Measurements from ENCODE around the gene TMEM128.
"Not testable (repeated sequence)": the region's sequence is repeated elsewhere in the genome, so short reads cannot be mapped to it uniquely, and the experiment has no call there.

TMEM128 gene

GRCh38 chr4:4248029-4248884 is at the start of gene TMEM128:
Gene TMEM128 (minus strand): TSS chr4:4248223. CDS start chr4:4248202, 21 bp downstream.
- peak; percentile 95 for DNase-seq

GRCh38 chr4:4296283-4296846 is 48.3 kb upstream of the TMEM128 start:
- DNase-seq, result no peak

- DNase-seq, result no peak
These were observed 45.3 kb upstream of the TMEM128 start for GRCh38 chr4:4293279-4293678.

GRCh38 chr4:4289941-4290850 is 42.2 kb upstream of the TMEM128 start, which contains the start of the genes LYAR and ZBTB49:
Gene LYAR (minus strand): TSS chr4:4290154. CDS start chr4:4283742, 6,412 bp downstream.
Gene ZBTB49 (plus strand): TSS chr4:4290251. CDS start chr4:4299946, 9,695 bp downstream.
- DNase-seq, result peak; percentile 97

GRCh38 chr4:4289597-4289940 is 41.5 kb upstream of the TMEM128 start:
- DNase-seq, result no peak

- DNase-seq, result no peak
These were observed 41.0 kb upstream of the TMEM128 start for GRCh38 chr4:4289055-4289454.

GRCh38 chr4:4288098-4288497 is 40.1 kb upstream of the TMEM128 start:
- no peak for DNase-seq

GRCh38 chr4:4284827-4285618 is 37.0 kb upstream of the TMEM128 start:
- DNase-seq, result no peak

- no peak for DNase-seq
These were observed 33.8 kb upstream of the TMEM128 start for GRCh38 chr4:4281787-4282186.

GRCh38 chr4:4277531-4277930 is 29.5 kb upstream of the TMEM128 start:
- no peak for DNase-seq

GRCh38 chr4:4274226-4274625 is 26.2 kb upstream of the TMEM128 start:
- DNase-seq, result no peak

GRCh38 chr4:4271912-4272311 is 23.9 kb upstream of the TMEM128 start:
- DNase-seq, result no peak

GRCh38 chr4:4270529-4270928 is 22.5 kb upstream of the TMEM128 start:
- peak; percentile 33 for DNase-seq

- DNase-seq, result peak; percentile 77
These were observed 21.8 kb upstream of the TMEM128 start for GRCh38 chr4:4269856-4270255.

GRCh38 chr4:4269331-4269731 is 21.3 kb upstream of the TMEM128 start:
- peak; percentile 77 for DNase-seq

GRCh38 chr4:4268776-4269175 is 20.8 kb upstream of the TMEM128 start:
- no peak for DNase-seq

GRCh38 chr4:4267981-4268380 is 20.0 kb upstream of the TMEM128 start:
- no peak for DNase-seq

- peak; percentile 83 for DNase-seq
These were observed 12.2 kb upstream of the TMEM128 start for GRCh38 chr4:4260185-4260751.

GRCh38 chr4:4259484-4260100 is 11.6 kb upstream of the TMEM128 start:
- DNase-seq, result no peak

- DNase-seq, result not testable (repeated sequence)
These were observed 9.7 kb upstream of the TMEM128 start for GRCh38 chr4:4257705-4258104.

GRCh38 chr4:4256799-4257198 is 8.8 kb upstream of the TMEM128 start:
- DNase-seq, result no peak

GRCh38 chr4:4254666-4255065 is 6.6 kb upstream of the TMEM128 start:
- no peak for DNase-seq

Data from CD4-positive, alpha-beta T cell treated with Interleukin-17A for 1 hour (primary cell).